Measurements from ENCODE around the gene RNF149. TPM values are rescaled to one million over a fixed set of nuclear protein-coding genes. Genes with fewer than 3 reads are reported as not detected.

The RNF149 gene
- total RNA-seq, 1 donor from 2014 or later, result 39.9 TPM

DNA sequence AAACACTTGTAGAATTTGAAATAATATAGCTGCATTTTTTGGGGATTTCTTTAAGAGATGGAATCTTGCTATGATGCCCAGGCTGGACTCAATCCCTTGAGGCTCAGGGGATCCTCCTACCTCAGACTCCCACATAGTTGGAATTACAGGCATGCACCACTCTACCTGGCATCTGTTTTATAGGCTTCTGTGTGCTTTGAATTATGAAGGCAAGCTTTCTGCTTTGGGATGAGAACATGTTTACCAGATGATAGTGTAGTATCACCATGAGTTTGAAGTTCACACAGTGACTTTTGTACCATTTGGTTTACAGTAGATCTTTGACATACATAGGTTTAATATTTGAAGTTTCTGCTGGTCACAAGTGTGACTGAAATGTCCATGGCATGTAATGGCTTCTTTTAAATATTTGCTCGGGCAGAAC lies 45.1 kb downstream of the RNF149 start:
- intact Hi-C loops (cut with DNase I), result no loop called here
- DNase-seq (ENCODE audit: low spot score in 2 of 2), result no peak
- Histone ChIP-seq H3K27me3 (no peaks in the 10 kb centered on the region), H3K4me3 (no peak overlapping the region), H3K36me3 (peaks cover 65 to 71% of the 10 kb centered on the region in 2 donors), H3K4me1 (no peaks in the 10 kb centered on the region), H3K27ac (no peak overlapping the region), H3K9me3 (no peaks in the 10 kb centered on the region)
- TF ChIP-seq, protein P1, sequence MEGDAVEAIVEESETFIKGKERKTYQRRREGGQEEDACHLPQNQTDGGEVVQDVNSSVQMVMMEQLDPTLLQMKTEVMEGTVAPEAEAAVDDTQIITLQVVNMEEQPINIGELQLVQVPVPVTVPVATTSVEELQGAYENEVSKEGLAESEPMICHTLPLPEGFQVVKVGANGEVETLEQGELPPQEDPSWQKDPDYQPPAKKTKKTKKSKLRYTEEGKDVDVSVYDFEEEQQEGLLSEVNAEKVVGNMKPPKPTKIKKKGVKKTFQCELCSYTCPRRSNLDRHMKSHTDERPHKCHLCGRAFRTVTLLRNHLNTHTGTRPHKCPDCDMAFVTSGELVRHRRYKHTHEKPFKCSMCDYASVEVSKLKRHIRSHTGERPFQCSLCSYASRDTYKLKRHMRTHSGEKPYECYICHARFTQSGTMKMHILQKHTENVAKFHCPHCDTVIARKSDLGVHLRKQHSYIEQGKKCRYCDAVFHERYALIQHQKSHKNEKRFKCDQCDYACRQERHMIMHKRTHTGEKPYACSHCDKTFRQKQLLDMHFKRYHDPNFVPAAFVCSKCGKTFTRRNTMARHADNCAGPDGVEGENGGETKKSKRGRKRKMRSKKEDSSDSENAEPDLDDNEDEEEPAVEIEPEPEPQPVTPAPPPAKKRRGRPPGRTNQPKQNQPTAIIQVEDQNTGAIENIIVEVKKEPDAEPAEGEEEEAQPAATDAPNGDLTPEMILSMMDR (IDR thresholded peaks at IDR 0.05), result no peak

DNA sequence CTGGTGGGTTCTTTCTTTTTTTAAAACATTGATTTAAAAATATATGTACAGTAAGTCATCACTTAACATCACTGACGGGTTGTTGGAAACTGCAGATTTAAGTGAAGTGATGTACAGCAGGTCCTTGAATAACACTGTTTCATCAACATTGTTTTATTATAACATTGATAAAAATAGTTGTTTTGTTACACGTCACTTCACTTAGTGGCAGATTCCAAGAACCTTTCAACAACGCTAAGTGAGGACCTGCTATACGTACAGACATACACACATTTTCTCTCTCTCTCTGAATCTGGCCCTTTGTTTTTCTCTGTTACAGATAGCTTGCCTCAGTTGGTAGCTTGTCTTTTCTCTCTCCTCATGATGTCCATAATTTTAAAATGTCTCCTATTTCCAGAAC lies 46.4 kb downstream of the RNF149 start:
- H3K4me3 ChIP-seq, result no peak overlapping the region
- TF ChIP-seq, protein P1 (IDR thresholded peaks at IDR 0.05), result no peak
- H3K36me3 ChIP-seq, result peaks cover 60 to 67% of the 10 kb centered on the region in 2 donors
- no peak for DNase-seq (ENCODE audit: low spot score in 2 of 2)
- intact Hi-C loops (cut with DNase I), result no loop called here
- no peaks in the 10 kb centered on the region for H3K27me3 ChIP-seq
- H3K27ac ChIP-seq, result no peak overlapping the region
- H3K9me3 ChIP-seq, result no peaks in the 10 kb centered on the region
- H3K4me1 ChIP-seq, result no peaks in the 10 kb centered on the region

DNA sequence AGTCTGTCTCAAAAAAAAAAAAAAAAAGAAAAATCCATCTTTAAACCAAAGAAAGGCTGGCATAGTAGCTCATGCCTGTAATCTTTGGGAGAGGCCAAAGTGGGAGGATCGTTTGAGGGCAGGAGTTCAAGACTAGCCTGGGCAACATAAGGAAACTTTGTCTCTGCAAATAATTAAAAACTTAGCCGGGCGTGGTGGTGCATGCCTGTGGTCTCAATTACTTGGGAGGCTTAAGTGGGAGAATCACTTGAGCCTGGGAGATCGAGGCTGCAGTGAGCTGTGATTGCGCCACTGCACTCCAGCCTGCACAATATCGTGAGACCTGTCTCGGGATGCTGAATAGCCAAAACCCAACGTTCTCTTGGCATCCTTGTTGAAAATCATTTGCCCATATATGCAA lies 49.7 kb downstream of the RNF149 start:
- Histone ChIP-seq H3K27me3 (no peaks in the 10 kb centered on the region), H3K4me3 (no peak overlapping the region), H3K27ac (no peak overlapping the region), H3K4me1 (peaks cover 4 to 11% of the 10 kb centered on the region in 2 donors), H3K9me3 (no peaks in the 10 kb centered on the region), H3K36me3 (peaks cover 30 to 36% of the 10 kb centered on the region in 2 donors)
- DNase-seq (ENCODE audit: low spot score in 2 of 2), result no peak
- intact Hi-C loops (cut with DNase I), result loop anchor here (10.0 kb wide), 1 partner anchor 694 kb away; the partner anchor contains the start of gene PDCL3
- TF ChIP-seq, protein P1 (IDR thresholded peaks at IDR 0.05), result no peak

DNA sequence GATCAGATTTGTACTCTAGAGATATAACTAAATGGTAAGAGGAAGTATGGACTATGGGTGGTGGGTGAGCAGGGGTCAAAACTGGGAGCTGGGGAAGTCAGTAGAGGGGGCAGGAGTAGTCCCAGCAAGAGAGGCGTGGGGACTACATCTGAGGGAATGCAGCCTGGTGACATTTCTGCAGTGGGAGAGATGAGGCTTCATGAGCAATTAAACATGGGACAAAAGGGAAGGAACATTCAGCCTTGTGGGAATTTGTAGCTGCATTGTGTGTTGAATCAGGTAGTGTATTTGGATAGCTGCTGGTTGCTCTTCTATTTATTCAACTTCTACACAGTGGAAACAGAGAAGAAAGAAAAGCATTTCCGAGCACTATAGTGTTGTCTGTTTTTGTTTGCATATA lies 52.2 kb downstream of the RNF149 start:
- H3K27me3 ChIP-seq, result no peaks in the 10 kb centered on the region
- H3K4me1 ChIP-seq, result peaks cover 4 to 11% of the 10 kb centered on the region in 2 donors
- TF ChIP-seq, protein P1 (IDR thresholded peaks at IDR 0.05), result no peak
- no peak for DNase-seq (ENCODE audit: low spot score in 2 of 2)
- H3K4me3 ChIP-seq, result no peak overlapping the region
- no peaks in the 10 kb centered on the region for H3K9me3 ChIP-seq
- H3K36me3 ChIP-seq, result peaks cover 19 to 20% of the 10 kb centered on the region in 2 donors
- H3K27ac ChIP-seq, result no peak overlapping the region
- intact Hi-C loops (cut with DNase I), result loop anchor here (10.0 kb wide), 1 partner anchor 692 kb away; the partner anchor contains the start of gene PDCL3

DNA sequence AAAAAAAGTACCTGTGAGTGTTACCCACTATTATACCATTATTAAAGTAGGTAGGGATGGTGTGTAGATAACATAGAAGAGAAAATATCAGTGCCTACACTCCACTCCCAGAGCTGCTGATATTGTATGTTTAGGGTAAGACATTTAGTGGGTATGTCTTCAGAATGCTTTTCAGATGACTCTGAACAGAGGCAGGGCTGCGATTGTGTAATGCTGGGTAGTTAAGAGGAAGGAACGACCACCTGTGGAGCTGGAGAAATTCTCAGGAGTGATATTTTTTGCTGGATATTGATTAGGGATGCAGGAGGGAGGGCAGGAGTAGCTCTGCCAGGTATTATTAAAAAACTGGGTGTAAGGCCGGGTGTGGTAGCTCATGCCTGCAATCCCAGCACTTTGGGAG lies 53.0 kb downstream of the RNF149 start:
- DNase-seq (ENCODE audit: low spot score in 2 of 2), result no peak
- intact Hi-C loops (cut with DNase I), result loop anchor here (10.0 kb wide), 1 partner anchor 691 kb away; the partner anchor contains the start of gene PDCL3
- H3K27me3 ChIP-seq, result no peaks in the 10 kb centered on the region
- H3K4me3 ChIP-seq, result no peak overlapping the region
- H3K9me3 ChIP-seq, result no peaks in the 10 kb centered on the region
- H3K27ac ChIP-seq, result no peak overlapping the region
- TF ChIP-seq, protein P1 (IDR thresholded peaks at IDR 0.05), result no peak
- H3K4me1 ChIP-seq, result peaks cover 4 to 11% of the 10 kb centered on the region in 2 donors
- peaks cover 13 to 20% of the 10 kb centered on the region in 2 donors for H3K36me3 ChIP-seq

Data from ascending aorta (tissue), 2 donors.